PC-3 (cell line): ENCODE results near the gene CLDN17. TPM values are rescaled to one million over a fixed set of nuclear protein-coding genes. Genes with fewer than 3 reads are reported as not detected.

Experiments used
- ATAC-seq: fragments of 200-7000 bp; cut with Tn5 transposase; 2 replicates; pipeline ENCODE4 v1.9.1; 2020; ENCODE audit warnings: mild to moderate bottlenecking, moderate library complexity
- BruUV-seq: library from RNA; stranded (reverse); fragments of 400-500 nt; replicated peaks from 2 replicates; lab custom pipeline; 2021; lab: Mats Ljungman, UMichigan
- CTCF ChIA-PET: fragments of 300-600 bp; sonication (Branson Sonifier 250); formaldehyde crosslinking; loops from one replicate; lab custom pipeline; 2022; ENCODE audit warnings: antibody characterized with exemption; lab: Charles Lee
- POLR2A ChIA-PET: fragments of 300-600 bp; sonication (Branson Sonifier 250); formaldehyde crosslinking; loops from one replicate; lab custom pipeline; 2022; ENCODE audit warnings: antibody characterized with exemption; ENCODE audit not compliant: unreplicated experiment; lab: Charles Lee
- DNase-seq: peaks from one replicate; pipeline ENCODE4 v3.0.0-alpha.2; 2015
- H2AFZ ChIP-seq: fragments of 300-600 bp; sonication (generic); 2 replicates; pipeline ENCODE4 v1.6.0; 2016; ENCODE audit warnings: antibody characterized with exemption, low read length
- H3F3A ChIP-seq: fragments of 300-600 bp; sonication (generic); one replicate; pipeline ENCODE4 v1.6.0; 2017; ENCODE audit warnings: antibody characterized with exemption, low read length, control low read depth, mild to moderate bottlenecking; ENCODE audit not compliant: unreplicated experiment
- H3K27ac ChIP-seq: fragments of 300-600 bp; sonication (generic); 2 replicates; pipeline ENCODE4 v1.5.1; 2016; ENCODE audit warnings: mild to moderate bottlenecking, low read length
- H3K27me3 ChIP-seq: fragments of 300-600 bp; sonication (generic); 2 replicates; pipeline ENCODE4 v1.6.1; 2016; ENCODE audit warnings: low read length, mixed read lengths
- H3K36me3 ChIP-seq: fragments of 300-600 bp; sonication (generic); 2 replicates; pipeline ENCODE4 v1.6.1; 2016; ENCODE audit warnings: low read depth, mixed run types, low read length, mixed read lengths
- H3K4me1 ChIP-seq: fragments of 300-600 bp; sonication (generic); 2 replicates; pipeline ENCODE4 v1.5.1; 2016; ENCODE audit warnings: low read length; ENCODE audit not compliant: insufficient read depth
- H3K4me2 ChIP-seq: fragments of 300-600 bp; sonication (generic); 2 replicates; pipeline ENCODE4 v1.6.0; 2016; ENCODE audit warnings: low read length
- H3K4me3 ChIP-seq: fragments of 300-600 bp; sonication (generic); 2 replicates; pipeline ENCODE4 v1.5.1; 2016; ENCODE audit warnings: mild to moderate bottlenecking, low read length, mixed read lengths
- H3K79me2 ChIP-seq: fragments of 300-600 bp; sonication (generic); 2 replicates; pipeline ENCODE4 v1.6.1; 2017; ENCODE audit warnings: low read length, mixed read lengths
- H3K9ac ChIP-seq: fragments of 300-600 bp; sonication (generic); 2 replicates; pipeline ENCODE4 v1.6.0; 2016; ENCODE audit warnings: mild to moderate bottlenecking, low read length
- H3K9me2 ChIP-seq: fragments of 300-600 bp; sonication (generic); replicated peaks from 2 replicates; pipeline ENCODE4 v1.6.1; 2016; ENCODE audit warnings: mixed run types, low read length, mixed read lengths
- H3K9me3 ChIP-seq: fragments of 300-600 bp; sonication (generic); 2 replicates; pipeline ENCODE4 v1.6.1; 2016; ENCODE audit warnings: low read length, mixed read lengths
- H4K20me1 ChIP-seq: fragments of 300-600 bp; sonication (generic); 2 replicates; pipeline ENCODE4 v1.6.1; 2016; ENCODE audit warnings: low read length, mixed read lengths
- EZH2 ChIP-seq: fragments of 300-600 bp; sonication (generic); IDR thresholded peaks from one replicate; pipeline ENCODE4 v1.6.1; 2017; ENCODE audit warnings: antibody characterized with exemption, mild to moderate bottlenecking, low read length; ENCODE audit not compliant: unreplicated experiment
- EZH2phosphoT487 ChIP-seq: fragments of 300-600 bp; sonication (generic); IDR thresholded peaks from 2 replicates; pipeline ENCODE4 v1.6.1; 2018; ENCODE audit warnings: mild to moderate bottlenecking, antibody characterized with exemption, low read length, borderline replicate concordance
- intact Hi-C: fragments of 100-400 bp; cut with micrococcal nuclease; formaldehyde crosslinking; loops from 2 replicates; pipeline ENCODE4 v1.9.0; 2023
- total RNA-seq: library from RNA; depleted of rRNA; stranded (reverse); fragments of >200 nt; gene quantifications from 2 replicates; pipeline ENCODE4 v1.2.3, GENCODE V29; 2014
- TF ChIP-seq, protein P1 (sequence below): fragments of 300-600 bp; sonication (generic); conservative IDR thresholded peaks from 2 replicates; pipeline ENCODE4 v1.5.1; 2017; ENCODE audit warnings: antibody characterized with exemption, low read depth, mild to moderate bottlenecking, low read length

Gene CLDN17
- total RNA-seq, 1 experiment from 2014 or later = not detected

DNA sequence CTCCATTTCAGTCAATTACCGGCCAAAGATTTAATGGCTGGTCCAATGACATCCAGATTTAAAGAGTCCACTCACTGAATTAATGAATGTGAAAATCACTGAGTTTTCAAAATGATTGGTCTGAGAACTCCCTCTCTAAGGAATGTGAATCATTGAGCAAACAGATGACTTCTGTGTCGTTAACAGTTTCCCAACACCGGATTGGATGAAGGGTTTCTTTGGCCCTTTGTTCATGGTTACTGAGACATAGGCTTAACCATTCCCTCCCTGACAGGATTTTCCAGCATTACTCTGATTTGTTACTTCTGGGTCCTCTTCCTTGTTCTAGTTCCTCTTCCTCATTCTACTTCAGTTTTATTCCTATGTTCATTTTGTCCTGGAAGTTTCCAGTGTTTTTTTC, 1.5 kb upstream of the CLDN17 start:
- Histone ChIP-seq H3F3A (no peaks in the 10 kb centered on the region), H3K4me1 (peaks cover 8% of the 10 kb centered on the region; the same call in 1 of the 2 replicates), H3K9me3 (no peaks in the 10 kb centered on the region), H3K27me3 (peaks cover 6% of the 10 kb centered on the region; the same call in 1 of the 2 replicates), H3K27ac (no peak overlapping the region), H3K79me2 (no peaks in the 10 kb centered on the region), H4K20me1 (no peaks in the 10 kb centered on the region), H3K36me3 (no peaks in the 10 kb centered on the region), H3K4me3 (no peak overlapping the region), H3K9me2 (no peaks in the 10 kb centered on the region), H3K4me2 (no peak overlapping the region), H3K9ac (no peak overlapping the region), H2AFZ (peak overlapping the region; percentile 38; the same call in 1 of the 2 replicates)
- intact Hi-C loops = no loop called here
- ChIA-PET POLR2A (no interaction called here), CTCF (no interaction called here)
- DNase-seq (peak; percentile 69), ATAC-seq (no peak)
- BruUV-seq = no TSS peak
- TF ChIP-seq, protein P1, sequence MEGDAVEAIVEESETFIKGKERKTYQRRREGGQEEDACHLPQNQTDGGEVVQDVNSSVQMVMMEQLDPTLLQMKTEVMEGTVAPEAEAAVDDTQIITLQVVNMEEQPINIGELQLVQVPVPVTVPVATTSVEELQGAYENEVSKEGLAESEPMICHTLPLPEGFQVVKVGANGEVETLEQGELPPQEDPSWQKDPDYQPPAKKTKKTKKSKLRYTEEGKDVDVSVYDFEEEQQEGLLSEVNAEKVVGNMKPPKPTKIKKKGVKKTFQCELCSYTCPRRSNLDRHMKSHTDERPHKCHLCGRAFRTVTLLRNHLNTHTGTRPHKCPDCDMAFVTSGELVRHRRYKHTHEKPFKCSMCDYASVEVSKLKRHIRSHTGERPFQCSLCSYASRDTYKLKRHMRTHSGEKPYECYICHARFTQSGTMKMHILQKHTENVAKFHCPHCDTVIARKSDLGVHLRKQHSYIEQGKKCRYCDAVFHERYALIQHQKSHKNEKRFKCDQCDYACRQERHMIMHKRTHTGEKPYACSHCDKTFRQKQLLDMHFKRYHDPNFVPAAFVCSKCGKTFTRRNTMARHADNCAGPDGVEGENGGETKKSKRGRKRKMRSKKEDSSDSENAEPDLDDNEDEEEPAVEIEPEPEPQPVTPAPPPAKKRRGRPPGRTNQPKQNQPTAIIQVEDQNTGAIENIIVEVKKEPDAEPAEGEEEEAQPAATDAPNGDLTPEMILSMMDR = no peak
- TF ChIP-seq EZH2 = no peak
- TF ChIP-seq EZH2phosphoT487 = no peak

GRCh38 chr21:30166171-30166570, 434 bp downstream of the CLDN17 start:
- Histone ChIP-seq H3K4me1 (peaks cover 8% of the 10 kb centered on the region; the same call in 1 of the 2 replicates), H3K27ac (no peak overlapping the region), H3K9me3 (no peaks in the 10 kb centered on the region), H2AFZ (no peak overlapping the region), H4K20me1 (no peaks in the 10 kb centered on the region), H3K9me2 (no peaks in the 10 kb centered on the region), H3K9ac (no peak overlapping the region), H3K27me3 (peaks cover 15% of the 10 kb centered on the region; the same call in 1 of the 2 replicates), H3K36me3 (no peaks in the 10 kb centered on the region), H3K4me3 (no peak overlapping the region), H3F3A (no peaks in the 10 kb centered on the region), H3K79me2 (no peaks in the 10 kb centered on the region), H3K4me2 (no peak overlapping the region)
- ATAC-seq (no peak), DNase-seq (no peak)
- ChIA-PET POLR2A (no interaction called here), CTCF (no interaction called here)
- no peak for TF ChIP-seq EZH2
- TF ChIP-seq, protein P1 = no peak
- BruUV-seq = no TSS peak
- intact Hi-C loops = no loop called here

GRCh38 chr21:30164796-30165195, 1.8 kb downstream of the CLDN17 start:
- no peak overlapping the region for H2AFZ ChIP-seq
- H3K27me3 ChIP-seq = peaks cover 19% of the 10 kb centered on the region; the same call in 1 of the 2 replicates
- H3K9ac ChIP-seq = no peak overlapping the region
- no peaks in the 10 kb centered on the region for H4K20me1 ChIP-seq
- DNase-seq (peak; percentile 48), ATAC-seq (no peak)
- CTCF ChIA-PET = no interaction called here
- TF ChIP-seq EZH2 = no peak
- no peak for TF ChIP-seq EZH2phosphoT487
- TF ChIP-seq, protein P1 = no peak
- H3K9me2 ChIP-seq = no peaks in the 10 kb centered on the region
- intact Hi-C loops = no loop called here
- H3F3A ChIP-seq = no peaks in the 10 kb centered on the region
- BruUV-seq = no TSS peak
- no peaks in the 10 kb centered on the region for H3K79me2 ChIP-seq
- no peaks in the 10 kb centered on the region for H3K9me3 ChIP-seq
- POLR2A ChIA-PET = no interaction called here
- no peak overlapping the region for H3K27ac ChIP-seq
- peaks cover 8% of the 10 kb centered on the region; the same call in 1 of the 2 replicates for H3K4me1 ChIP-seq
- H3K4me2 ChIP-seq = no peak overlapping the region
- no peak overlapping the region for H3K4me3 ChIP-seq
- H3K36me3 ChIP-seq = no peaks in the 10 kb centered on the region
